ENCODE results near the gene SEC11C. TPM values are rescaled to one million over a fixed set of nuclear protein-coding genes. Genes with fewer than 3 reads are reported as not detected.
A peak's percentile ranks its signal among the peaks of the same experiment; 100 is the strongest.

The SEC11C gene
- total RNA-seq, 1 donor, result 8.8 TPM

- no peak for TF ChIP-seq CTCF (IDR thresholded peaks at IDR 0.05; ENCODE audit: insufficient read depth, low read length)
- H3K4me3 ChIP-seq (ENCODE audit: low read depth, low read length), result no peak overlapping the region
- no peak for DNase-seq (ENCODE audit: low read depth)
Observed at GRCh38 chr18:59156316-59156715, 16.6 kb downstream of the SEC11C start.

- H3K4me3 ChIP-seq (ENCODE audit: low read depth, low read length), result no peak overlapping the region
- TF ChIP-seq CTCF (IDR thresholded peaks at IDR 0.05; ENCODE audit: insufficient read depth, low read length), result no peak
- DNase-seq (ENCODE audit: low read depth), result no peak
Observed at GRCh38 chr18:59159265-59159664, 19.6 kb downstream of the SEC11C start.

- H3K4me3 ChIP-seq (ENCODE audit: low read depth, low read length), result no peak overlapping the region
- DNase-seq (ENCODE audit: low read depth), result no peak
- no peak for TF ChIP-seq CTCF (IDR thresholded peaks at IDR 0.05; ENCODE audit: insufficient read depth, low read length)
Observed at GRCh38 chr18:59159986-59160385, 20.3 kb downstream of the SEC11C start.

GRCh38 chr18:59172664-59173249 is 33.1 kb downstream of the SEC11C start:
- DNase-seq (ENCODE audit: low read depth), result no peak
- H3K4me3 ChIP-seq (ENCODE audit: low read depth, low read length), result no peak overlapping the region
- TF ChIP-seq CTCF (IDR thresholded peaks at IDR 0.05; ENCODE audit: insufficient read depth, low read length), result no peak

GRCh38 chr18:59177485-59177884 is 37.8 kb downstream of the SEC11C start:
- TF ChIP-seq CTCF (IDR thresholded peaks at IDR 0.05; ENCODE audit: insufficient read depth, low read length), result no peak
- no peak for DNase-seq (ENCODE audit: low read depth)
- no peak overlapping the region for H3K4me3 ChIP-seq (ENCODE audit: low read depth, low read length)

- no peak overlapping the region for H3K4me3 ChIP-seq (ENCODE audit: low read depth, low read length)
- no peak for TF ChIP-seq CTCF (IDR thresholded peaks at IDR 0.05; ENCODE audit: insufficient read depth, low read length)
- DNase-seq (ENCODE audit: low read depth), result peak; percentile 83
Observed at GRCh38 chr18:59180150-59180845, 40.6 kb downstream of the SEC11C start.

All from fibroblast of the aortic adventitia (primary cell).